DOHH2 (cell line): ENCODE data around the gene BMX.
A peak's percentile ranks its signal among the peaks of the same experiment; 100 is the strongest.

ENCODE experiments used
- H3F3A ChIP-seq: fragments of 200-600 bp; sonication (generic), shearing (Covaris generic); 2 replicates; pipeline ENCODE4 v1.6.0; 2016; ENCODE audit warnings: antibody characterized with exemption, mild to moderate bottlenecking; ENCODE audit not compliant: control insufficient read depth, insufficient read depth
- H3K27ac ChIP-seq: fragments of 200-600 bp; sonication (generic); 2 replicates; pipeline ENCODE4 v1.5.1; 2014; ENCODE audit warnings: low read depth, mild to moderate bottlenecking, low read length, moderate library complexity
- H3K27me3 ChIP-seq: fragments of 200-600 bp; sonication (generic); 2 replicates; pipeline ENCODE4 v1.6.1; 2014; ENCODE audit warnings: mild to moderate bottlenecking, low read length, mixed read lengths; ENCODE audit not compliant: control insufficient read depth
- H3K36me3 ChIP-seq: fragments of 200-600 bp; sonication (generic); 2 replicates; pipeline ENCODE4 v1.6.1; 2014; ENCODE audit warnings: mild to moderate bottlenecking, low read length, moderate library complexity, mixed read lengths; ENCODE audit not compliant: control insufficient read depth
- H3K4me1 ChIP-seq: fragments of 200-600 bp; sonication (generic); 2 replicates; pipeline ENCODE4 v1.6.1; 2014; ENCODE audit warnings: mild to moderate bottlenecking, low read length, mixed read lengths; ENCODE audit not compliant: control insufficient read depth
- H3K4me2 ChIP-seq: fragments of 200-600 bp; sonication (generic); 2 replicates; pipeline ENCODE4 v1.6.0; 2014; ENCODE audit warnings: mild to moderate bottlenecking, low read length, moderate library complexity
- H3K4me3 ChIP-seq: fragments of 200-600 bp; sonication (generic); 2 replicates; pipeline ENCODE4 v1.5.1; 2014; ENCODE audit warnings: mild to moderate bottlenecking, low read length, mixed read lengths
- H3K79me2 ChIP-seq: fragments of 200-600 bp; sonication (generic); 2 replicates; pipeline ENCODE4 v1.6.1; 2014; ENCODE audit warnings: mild to moderate bottlenecking, low read length, mixed read lengths; ENCODE audit not compliant: control insufficient read depth
- H3K9me2 ChIP-seq: fragments of 200-600 bp; sonication (generic); replicated peaks from 2 replicates; pipeline ENCODE4 v1.6.1; 2014; ENCODE audit warnings: mild to moderate bottlenecking, low read length, mixed read lengths; ENCODE audit not compliant: control insufficient read depth
- H3K9me3 ChIP-seq: fragments of 200-600 bp; sonication (generic); 2 replicates; pipeline ENCODE4 v1.6.1; 2014; ENCODE audit warnings: antibody characterized with exemption, low read length, mixed read lengths; ENCODE audit not compliant: control insufficient read depth, insufficient read depth
- H4K20me1 ChIP-seq: fragments of 200-600 bp; sonication (generic); 2 replicates; pipeline ENCODE4 v1.6.0; 2014; ENCODE audit warnings: low read depth, mild to moderate bottlenecking, antibody characterized with exemption, low read length, moderate library complexity; ENCODE audit not compliant: control insufficient read depth, insufficient read depth
- CTCF ChIP-seq: fragments of 200-600 bp; sonication (generic); IDR thresholded peaks from one replicate; pipeline ENCODE4 v1.5.1; 2014; ENCODE audit warnings: antibody characterized with exemption, mild to moderate bottlenecking, low read depth, low read length; ENCODE audit not compliant: poor library complexity, severe bottlenecking
- EZH2phosphoT487 ChIP-seq: fragments of 200-600 bp; sonication (generic); IDR thresholded peaks from 2 replicates; pipeline ENCODE4 v1.6.1; 2017; ENCODE audit warnings: borderline replicate concordance, mild to moderate bottlenecking, antibody characterized with exemption, low read length, moderate library complexity, mixed read lengths

Gene BMX

GRCh38 chrX:15465896-15466651 is 34.5 kb upstream of the BMX start:
- H3K4me3 ChIP-seq = peak overlapping the region; percentile 45
- H3F3A ChIP-seq = no peaks in the 10 kb centered on the region
- no peaks in the 10 kb centered on the region for H3K27me3 ChIP-seq
- H3K9me3 ChIP-seq = no peaks in the 10 kb centered on the region
- no peaks in the 10 kb centered on the region for H3K9me2 ChIP-seq
- H3K36me3 ChIP-seq = no peaks in the 10 kb centered on the region
- H3K4me2 ChIP-seq = peak overlapping the region; percentile 62
- peaks cover 38% of the 10 kb centered on the region for H3K4me1 ChIP-seq
- H4K20me1 ChIP-seq = no peaks in the 10 kb centered on the region
- peak overlapping the region; percentile 78 for H3K27ac ChIP-seq
- H3K79me2 ChIP-seq = no peaks in the 10 kb centered on the region
- peak; percentile 46 for TF ChIP-seq CTCF
- no peak for TF ChIP-seq EZH2phosphoT487

- Histone ChIP-seq H3K4me2 (no peak overlapping the region), H3K79me2 (no peaks in the 10 kb centered on the region), H4K20me1 (no peaks in the 10 kb centered on the region), H3K4me3 (no peak overlapping the region), H3K9me3 (no peaks in the 10 kb centered on the region), H3K27me3 (no peaks in the 10 kb centered on the region), H3K9me2 (no peaks in the 10 kb centered on the region), H3K36me3 (no peaks in the 10 kb centered on the region), H3K27ac (no peak overlapping the region), H3F3A (no peaks in the 10 kb centered on the region), H3K4me1 (peaks cover 38% of the 10 kb centered on the region)
- TF ChIP-seq EZH2phosphoT487 = no peak
- peak; percentile 58 for TF ChIP-seq CTCF
These were observed 32.6 kb upstream of the BMX start for GRCh38 chrX:15468036-15468435.

DNA sequence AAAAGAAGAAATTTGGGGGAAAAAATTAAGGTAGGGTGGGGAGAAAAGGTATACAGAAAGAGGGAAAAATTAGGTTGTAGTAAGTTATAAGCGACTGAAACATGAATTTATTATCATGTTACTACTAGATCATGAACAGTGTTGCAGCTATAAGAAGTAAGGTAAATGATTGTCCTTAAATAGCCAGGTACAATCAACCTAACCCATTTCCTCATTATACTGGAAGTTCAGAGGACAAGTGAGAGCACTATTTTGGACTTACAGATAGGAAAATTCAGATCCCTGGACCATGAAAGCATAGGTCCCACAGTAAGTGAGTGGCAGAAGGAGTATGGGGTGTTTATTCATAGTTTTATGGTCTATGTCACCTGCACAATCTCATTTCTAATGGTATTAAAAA is 31.0 kb upstream of the BMX start:
- Histone ChIP-seq H3K9me3 (no peaks in the 10 kb centered on the region), H3K36me3 (no peaks in the 10 kb centered on the region), H3K4me2 (no peak overlapping the region), H3K79me2 (no peaks in the 10 kb centered on the region), H3F3A (no peaks in the 10 kb centered on the region), H3K4me3 (no peak overlapping the region), H3K27ac (no peak overlapping the region), H3K27me3 (no peaks in the 10 kb centered on the region), H4K20me1 (no peaks in the 10 kb centered on the region), H3K9me2 (no peaks in the 10 kb centered on the region), H3K4me1 (peaks cover 28% of the 10 kb centered on the region)
- TF ChIP-seq CTCF (no peak), EZH2phosphoT487 (no peak)
